SH-SY5Y (cell line): ENCODE data around the gene EPO.

Experiments
- GATA2 ChIP-seq: IDR thresholded peaks from 2 replicates; pipeline ENCODE4 v1.6.1; 2011; ENCODE audit warnings: mild to moderate bottlenecking, low read depth, low read length
- GATA3 ChIP-seq: IDR thresholded peaks from 2 replicates; pipeline ENCODE4 v1.6.1; 2011; ENCODE audit warnings: low read depth, mild to moderate bottlenecking, low read length, moderate library complexity

DNA sequence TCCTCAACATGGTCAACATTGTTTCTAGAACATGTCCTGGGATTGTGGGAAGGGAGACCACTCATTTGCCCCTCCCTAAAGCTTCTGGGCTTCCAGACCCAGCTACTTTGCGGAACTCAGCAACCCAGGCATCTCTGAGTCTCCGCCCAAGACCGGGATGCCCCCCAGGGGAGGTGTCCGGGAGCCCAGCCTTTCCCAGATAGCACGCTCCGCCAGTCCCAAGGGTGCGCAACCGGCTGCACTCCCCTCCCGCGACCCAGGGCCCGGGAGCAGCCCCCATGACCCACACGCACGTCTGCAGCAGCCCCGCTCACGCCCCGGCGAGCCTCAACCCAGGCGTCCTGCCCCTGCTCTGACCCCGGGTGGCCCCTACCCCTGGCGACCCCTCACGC lies at the start of gene EPO:
- no peak for TF ChIP-seq GATA2
- no peak for TF ChIP-seq GATA3
